Heart right ventricle (tissue), 16 donors: ENCODE data around the gene SUSD2. TPM values are rescaled to one million over a fixed set of nuclear protein-coding genes. Genes with fewer than 3 reads are reported as not detected.
"Not testable (repeated sequence)": the region's sequence is repeated elsewhere in the genome, so short reads cannot be mapped to it uniquely, and the experiment has no call there.

Source experiments
- ATAC-seq, 8 donors: fragments of 200-7000 bp; cut with Tn5 transposase; one replicate each; pipeline ENCODE4 v1.9.1; 2020; ENCODE audit warnings: mild to moderate bottlenecking in 8 of 8, moderate library complexity in 8 of 8, moderate number of reproducible peaks in 1 of 8
- DNase-seq, 2 donors: peaks; one replicate each; pipeline ENCODE4 v3.0.0-alpha.2; 2020
- H3K27ac ChIP-seq, 10 donors: fragments of 200-600 bp; sonication (generic) in 2 of 10; one replicate each; pipeline versions ENCODE4 v1.5.0 to v1.8.0; 2020 to 2022; ENCODE audit warnings: mild to moderate bottlenecking in 3 of 10
- H3K27me3 ChIP-seq, 7 donors: fragments of 200-600 bp; one replicate each; pipeline ENCODE4 v1.8.0; 2021 to 2022; ENCODE audit warnings: mild to moderate bottlenecking in 2 of 7
- H3K36me3 ChIP-seq, 9 donors: fragments of 200-600 bp; sonication (generic) in 1 of 9; one replicate each; pipeline versions ENCODE4 v1.5.0 to v1.8.0; 2020 to 2022; ENCODE audit warnings: mild to moderate bottlenecking in 2 of 9
- H3K4me1 ChIP-seq, 9 donors: fragments of 200-600 bp; sonication (generic) in 1 of 9; one replicate each; pipeline versions ENCODE4 v1.5.0 to v1.8.0; 2020 to 2022; ENCODE audit warnings: mild to moderate bottlenecking in 4 of 9
- H3K4me3 ChIP-seq, 10 donors: fragments of 200-600 bp; sonication (generic) in 2 of 10; one replicate each; pipeline versions ENCODE4 v1.5.0 to v1.8.0; 2020 to 2022; ENCODE audit warnings: mild to moderate bottlenecking in 7 of 10, moderate library complexity in 2 of 10
- H3K9me3 ChIP-seq, 11 donors: fragments of 200-600 bp in 10 of 11; sonication (generic) in 2 of 11; one replicate each; pipeline versions ENCODE4 v1.5.0 to v1.8.0; 2013 to 2022; ENCODE audit warnings: mild to moderate bottlenecking in 2 of 11, control low read depth in 1 of 11, moderate library complexity in 1 of 11
- WGBS, 2 donors: extraction: QIAGEN DNeasy Blood & Tissue Kit; methylation state at CpG; one replicate each; pipeline ENCODE4 v1.1.7; 2013; ENCODE audit warnings: inconsistent platforms in 1 of 2; 5-methylcytosine and 5-hydroxymethylcytosine counted together
- intact Hi-C, 10 donors: fragments of 100-400 bp; cut with DNase I; formaldehyde crosslinking; loops; one replicate each; pipeline versions ENCODE4 v1.11.1 to v1.14.2; 2022
- long read RNA-seq, 3 donors: library from polyadenylated mRNA; unstranded; transcript quantifications; one replicate each; pipeline ENCODE4 v2.0.0, GENCODE V29; 2020 to 2021
- polyA plus RNA-seq, 2 donors: library from polyadenylated mRNA; stranded (reverse); fragments of 200-250 nt; gene quantifications; one replicate each; pipeline ENCODE4 v1.2.3, GENCODE V29; 2013
- total RNA-seq, 10 donors: library from RNA; stranded (reverse); fragmentation: NEBNext Ultra II Directional in 3 of 10; extraction: Animal tissue kit (Norgen Biotek cat#: 25700) in 3 of 10; gene quantifications; one replicate each; pipeline versions ENCODE4 v1.2.1 to v1.2.4, GENCODE V29; 2021 to 2023
- TF ChIP-seq, protein P1 (sequence below), 9 donors: fragments of 200-600 bp; sonication (generic) in 2 of 9; IDR thresholded peaks; one replicate each; pipeline versions ENCODE4 v1.5.0 to v1.8.0; 2021 to 2022; ENCODE audit warnings: antibody characterized with exemption in 9 of 9, mild to moderate bottlenecking in 5 of 9, moderate library complexity in 1 of 9
- donor health status: Arrhythmogenic right ventricular cardiomyopathy.
- donor health status: ischemic (EF 13 %, LVEDD 7.1; RV severe dilation, severe dysfunction).
- donor health status: healthy with polysubstance abuse.
- donor health status: DM: no; HTN: yes; CAD: no.
- donor health status: DM: no; HTN: no; CAD: no.
- donor health status: ischemic (EF 25% LVEDD 6.9; RV normal size, moderate dysfunction).
- donor health status: ischemic (EF 25% LVEDD 5.7; RV mildly dilated, moderate dysfunction).
- donor health status: healthy.
- donor health status: DM: yes; HTN: yes; CAD: no.
- donor health status: Ischemic cardiomyopathy.
- donor health status: ischemic (EF 35%, LVEDD 5.7; RV mildly dilated, moderate dysfunction).
- donor health status: nonischemic (EF 11% LVEDD 7.7; RV severe dilation, severe dysfunction).
- donor health status: DM: yes; HTN: yes; CAD: no.
- donor health status: PGD.
- donor health status: ischemic (EF 29% LVEDD 5.4; RV normal size, mild dysfunction).
- donor health status: nonischemic (EF 23%, LVEDD 6.1; RV moderate dilation, normal function).

SUSD2 gene, protein sequence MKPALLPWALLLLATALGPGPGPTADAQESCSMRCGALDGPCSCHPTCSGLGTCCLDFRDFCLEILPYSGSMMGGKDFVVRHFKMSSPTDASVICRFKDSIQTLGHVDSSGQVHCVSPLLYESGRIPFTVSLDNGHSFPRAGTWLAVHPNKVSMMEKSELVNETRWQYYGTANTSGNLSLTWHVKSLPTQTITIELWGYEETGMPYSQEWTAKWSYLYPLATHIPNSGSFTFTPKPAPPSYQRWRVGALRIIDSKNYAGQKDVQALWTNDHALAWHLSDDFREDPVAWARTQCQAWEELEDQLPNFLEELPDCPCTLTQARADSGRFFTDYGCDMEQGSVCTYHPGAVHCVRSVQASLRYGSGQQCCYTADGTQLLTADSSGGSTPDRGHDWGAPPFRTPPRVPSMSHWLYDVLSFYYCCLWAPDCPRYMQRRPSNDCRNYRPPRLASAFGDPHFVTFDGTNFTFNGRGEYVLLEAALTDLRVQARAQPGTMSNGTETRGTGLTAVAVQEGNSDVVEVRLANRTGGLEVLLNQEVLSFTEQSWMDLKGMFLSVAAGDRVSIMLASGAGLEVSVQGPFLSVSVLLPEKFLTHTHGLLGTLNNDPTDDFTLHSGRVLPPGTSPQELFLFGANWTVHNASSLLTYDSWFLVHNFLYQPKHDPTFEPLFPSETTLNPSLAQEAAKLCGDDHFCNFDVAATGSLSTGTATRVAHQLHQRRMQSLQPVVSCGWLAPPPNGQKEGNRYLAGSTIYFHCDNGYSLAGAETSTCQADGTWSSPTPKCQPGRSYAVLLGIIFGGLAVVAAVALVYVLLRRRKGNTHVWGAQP
- 1 to 10 TPM in 6 of 10 donors, under 1 TPM in 4; 0.57 to 6.7 (median 1.5) TPM for total RNA-seq
- polyA plus RNA-seq, result 1 to 10 TPM; 5.4 to 6.5 TPM
- long read RNA-seq, donor 1, partial matches to known transcripts, result 2 of 2 reads
- long read RNA-seq, donor 1, other reads (novel, unspliced or antisense), result 0 of 2 reads
- long read RNA-seq, donor 2, result 0 reads
- long read RNA-seq, donor 3, partial matches to known transcripts, result 1 of 3 reads
- long read RNA-seq, donor 3, other reads (novel, unspliced or antisense), result 1 of 3 reads

DNA sequence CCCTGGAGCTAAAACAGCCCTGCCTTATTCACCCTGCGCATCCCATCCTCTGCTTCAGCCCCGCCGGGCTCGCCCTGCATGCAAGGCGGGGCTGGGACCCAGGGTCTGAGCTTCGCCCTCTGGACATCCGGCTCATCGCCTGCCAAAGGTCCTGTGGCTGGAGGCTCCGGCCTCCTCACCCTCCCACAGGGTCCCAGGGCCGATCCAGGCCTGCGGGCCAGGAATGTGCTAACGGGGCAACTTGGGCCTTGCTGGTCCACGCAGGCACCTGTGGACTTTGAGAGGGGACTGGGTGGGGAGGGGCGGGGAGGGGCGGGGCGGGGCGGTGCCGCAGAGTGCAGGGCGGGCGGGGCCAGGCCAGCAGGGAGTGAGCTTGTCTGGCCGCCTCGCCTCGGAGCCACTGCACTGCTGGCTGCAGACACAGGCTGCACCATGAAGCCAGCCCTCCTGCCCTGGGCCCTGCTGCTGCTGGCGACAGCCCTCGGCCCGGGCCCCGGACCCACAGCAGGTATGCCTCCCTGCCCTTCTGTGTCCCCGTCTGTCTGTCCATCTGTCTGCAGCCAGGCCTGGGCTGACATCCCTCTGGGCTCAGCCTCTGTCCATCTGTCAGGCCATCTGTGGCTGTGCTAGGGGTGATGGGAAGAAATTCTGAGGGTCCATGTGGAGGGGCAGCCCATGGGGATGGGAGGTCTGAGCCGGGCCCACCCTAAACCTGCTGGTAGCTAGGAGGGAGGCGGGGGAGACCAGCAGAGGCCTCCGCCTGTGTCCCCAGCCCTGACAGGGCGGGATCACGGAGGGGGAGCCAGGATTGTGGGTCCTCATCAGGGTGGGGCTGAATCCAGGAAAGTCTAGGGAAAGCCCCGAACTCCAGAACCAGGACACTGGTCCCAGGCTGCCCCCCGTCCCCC, at the start of gene SUSD2:
TSS of gene SUSD2 (plus strand) at position 400 of the 908 bp plus-strand sequence. CDS start at position 433, 33 bp downstream.
- DNase-seq (peak in 1 of 2 donors; percentile 61), ATAC-seq (peak in 1 of 8 donors; percentile 32)
- Histone ChIP-seq H3K4me3 (peak within 1 kb of the TSS in 5 of 10 donors; percentile 21 to 35 (median 28)), H3K27ac (peak within 1 kb of the TSS in 9 of 10 donors; percentile 6 to 67 (median 47)), H3K27me3 (no peaks in the 10 kb centered on the region), H3K9me3 (no peaks in the 10 kb centered on the region), H3K4me1 (peaks cover 9 to 57% (median 35%) of the 10 kb centered on the region in 9 donors), H3K36me3 (peaks cover 0 to 22% (median 0%) of the 10 kb centered on the region in 9 donors)
- intact Hi-C loops, result loop anchor here in 2 of 10 donors (10.0 kb wide), 1 partner anchor 343 kb away; no protein-coding TSS in a partner anchor
- 63 to 71% methylated on average over 30 to 35 of the region's 35 CpGs for WGBS, 2 donors
- TF ChIP-seq, protein P1, sequence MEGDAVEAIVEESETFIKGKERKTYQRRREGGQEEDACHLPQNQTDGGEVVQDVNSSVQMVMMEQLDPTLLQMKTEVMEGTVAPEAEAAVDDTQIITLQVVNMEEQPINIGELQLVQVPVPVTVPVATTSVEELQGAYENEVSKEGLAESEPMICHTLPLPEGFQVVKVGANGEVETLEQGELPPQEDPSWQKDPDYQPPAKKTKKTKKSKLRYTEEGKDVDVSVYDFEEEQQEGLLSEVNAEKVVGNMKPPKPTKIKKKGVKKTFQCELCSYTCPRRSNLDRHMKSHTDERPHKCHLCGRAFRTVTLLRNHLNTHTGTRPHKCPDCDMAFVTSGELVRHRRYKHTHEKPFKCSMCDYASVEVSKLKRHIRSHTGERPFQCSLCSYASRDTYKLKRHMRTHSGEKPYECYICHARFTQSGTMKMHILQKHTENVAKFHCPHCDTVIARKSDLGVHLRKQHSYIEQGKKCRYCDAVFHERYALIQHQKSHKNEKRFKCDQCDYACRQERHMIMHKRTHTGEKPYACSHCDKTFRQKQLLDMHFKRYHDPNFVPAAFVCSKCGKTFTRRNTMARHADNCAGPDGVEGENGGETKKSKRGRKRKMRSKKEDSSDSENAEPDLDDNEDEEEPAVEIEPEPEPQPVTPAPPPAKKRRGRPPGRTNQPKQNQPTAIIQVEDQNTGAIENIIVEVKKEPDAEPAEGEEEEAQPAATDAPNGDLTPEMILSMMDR (IDR thresholded peaks at IDR 0.05), result no peak

DNA sequence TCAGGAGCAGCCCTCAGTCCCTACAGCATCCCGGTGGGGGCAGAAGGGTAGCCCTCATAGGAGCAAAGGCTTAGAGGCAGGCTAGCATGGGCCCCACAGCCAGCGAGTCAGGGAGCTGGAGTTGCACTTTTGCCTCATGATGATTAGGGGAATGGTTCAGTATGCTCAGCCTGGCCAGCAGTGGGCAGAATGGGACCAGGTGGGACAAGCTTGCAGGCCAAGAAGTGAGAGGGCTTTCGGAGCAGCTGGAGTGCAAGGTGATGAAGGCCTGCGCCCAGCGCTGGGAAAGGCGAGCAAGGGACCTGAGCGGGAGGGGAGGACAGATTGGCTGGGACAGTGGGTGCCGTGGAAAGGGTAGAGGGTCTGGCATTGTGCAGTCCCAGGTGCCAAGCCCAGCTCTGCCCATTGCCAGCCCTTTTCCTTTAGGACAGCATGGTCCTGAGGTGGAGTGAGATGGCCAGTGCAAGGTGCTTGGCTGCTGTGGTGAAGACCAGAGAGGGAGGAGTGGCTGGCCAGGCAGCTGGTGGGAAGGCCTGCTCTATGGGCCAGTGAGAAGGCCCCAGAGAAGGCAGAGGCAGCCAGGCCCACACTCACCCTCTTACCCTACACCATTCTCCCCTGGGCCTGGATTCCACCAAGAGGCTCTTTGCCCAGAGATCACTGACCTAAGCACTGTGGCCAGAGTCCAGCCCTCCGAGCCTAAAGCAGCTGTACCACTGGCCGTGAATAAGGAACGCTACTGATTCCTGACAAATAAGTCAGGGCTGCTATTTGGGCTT, 47.9 kb upstream of the SUSD2 start:
- Histone ChIP-seq H3K4me1 (peaks cover 0 to 24% (median 10%) of the 10 kb centered on the region in 9 donors), H3K27me3 (no peaks in the 10 kb centered on the region), H3K36me3 (peaks cover 0 to 80% (median 8%) of the 10 kb centered on the region in 9 donors), H3K4me3 (no peak overlapping the region), H3K27ac (peak overlapping the region in 1 of 10 donors; percentile 10), H3K9me3 (no peaks in the 10 kb centered on the region)
- ATAC-seq (peak; percentile 29 to 60 (median 44)), DNase-seq (no peak)
- intact Hi-C loops, result no loop called here
- TF ChIP-seq, protein P1 (IDR thresholded peaks at IDR 0.05), result peak in 7 of 9 donors; percentile 29 to 54 (median 40)
- WGBS, 2 donors, result 80 to 86% methylated on average over 11 of the region's 11 CpGs

DNA sequence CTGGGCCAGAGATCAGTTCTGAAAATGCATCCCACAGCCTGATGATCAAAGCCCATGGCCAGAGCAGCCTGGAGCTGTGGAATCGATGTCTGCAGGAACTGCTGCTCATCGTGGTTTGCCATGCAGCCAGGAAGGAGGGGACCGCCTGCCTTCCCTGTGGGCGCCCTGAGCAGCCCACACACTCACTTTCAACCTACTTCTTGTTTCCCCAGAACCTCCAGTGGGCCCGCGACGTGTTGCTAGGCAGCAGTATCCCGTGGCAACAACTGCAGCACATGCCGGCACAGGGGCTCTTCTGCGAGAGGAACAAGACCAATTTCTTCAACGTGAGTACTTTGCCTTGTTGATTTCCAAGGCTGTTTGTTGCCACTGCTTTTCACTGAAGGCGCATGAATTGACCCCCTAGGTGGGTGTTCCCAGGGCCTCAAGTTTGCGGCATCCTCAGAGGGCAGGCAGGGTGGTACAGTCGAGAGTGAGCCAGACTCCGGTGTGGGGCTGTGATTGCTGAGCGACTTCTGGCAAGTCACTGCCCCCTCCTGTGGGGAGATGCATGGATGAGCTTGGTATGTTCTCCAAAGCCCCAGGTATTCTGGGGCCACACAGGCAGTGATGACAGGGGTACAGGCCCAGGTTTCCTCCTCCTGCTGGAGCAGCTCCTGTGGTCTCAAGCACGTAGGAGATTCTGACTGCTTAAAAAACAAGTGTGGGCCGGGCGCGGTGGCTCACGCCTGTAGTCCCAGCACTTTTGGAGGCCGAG, 47.0 kb upstream of the SUSD2 start:
- DNase-seq (peak in 1 of 2 donors; percentile 49), ATAC-seq (peak in 2 of 8 donors; percentile 35 to 46)
- intact Hi-C loops, result no loop called here
- H3K36me3 ChIP-seq, result peaks cover 0 to 83% (median 4%) of the 10 kb centered on the region in 9 donors
- no peaks in the 10 kb centered on the region for H3K9me3 ChIP-seq
- no peaks in the 10 kb centered on the region for H3K27me3 ChIP-seq
- WGBS, 2 donors, result 81 to 90% methylated on average over 22 of the region's 22 CpGs
- H3K27ac ChIP-seq, result peak overlapping the region in 1 of 10 donors; percentile 10
- TF ChIP-seq, protein P1 (IDR thresholded peaks at IDR 0.05), result no peak
- H3K4me3 ChIP-seq, result no peak overlapping the region
- H3K4me1 ChIP-seq, result peaks cover 2 to 32% (median 10%) of the 10 kb centered on the region in 9 donors

DNA sequence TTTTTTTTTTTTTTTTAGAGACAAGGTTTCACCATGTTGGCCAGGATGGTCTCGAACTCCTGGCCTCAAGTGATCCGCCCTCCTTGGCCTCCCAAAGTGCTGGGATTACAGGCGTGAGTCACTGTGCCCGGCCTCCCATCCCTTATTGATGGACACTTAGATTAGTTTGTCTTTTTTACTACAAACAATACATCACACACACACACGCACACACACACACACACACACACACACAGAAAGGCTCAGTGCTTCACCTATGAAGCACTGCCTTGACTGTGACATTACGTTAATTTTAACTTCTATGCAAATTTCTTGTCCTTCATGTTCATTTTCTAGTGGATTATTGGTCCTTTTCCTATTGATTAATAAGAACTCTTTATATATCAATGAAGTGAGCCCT, 44.8 kb upstream of the SUSD2 start:
- H3K27me3 ChIP-seq, DNase-seq, H3K27ac ChIP-seq, H3K4me3 ChIP-seq, ATAC-seq, H3K9me3 ChIP-seq: not testable (repeated sequence)
- WGBS, 2 donors, result 96% methylated on average over 6 of the region's 6 CpGs
- peaks cover 2 to 48% (median 23%) of the 10 kb centered on the region in 9 donors for H3K4me1 ChIP-seq
- intact Hi-C loops, result loop anchor here in 1 of 10 donors (5.0 kb wide), 1 partner anchor 36 kb away; no protein-coding TSS in a partner anchor
- peaks cover 0 to 72% (median 4%) of the 10 kb centered on the region in 9 donors for H3K36me3 ChIP-seq
